OCI-LY7 (cell line): Measurements from ENCODE around the gene FAM186B. TPM values are rescaled to one million over a fixed set of nuclear protein-coding genes. Genes with fewer than 3 reads are reported as not detected.

Experiments
- BruUV-seq: library from RNA; stranded (reverse); fragments of 400-500 nt; replicated peaks from 2 replicates; lab custom pipeline; 2021; lab: Mats Ljungman, UMichigan
- CTCF ChIA-PET: fragments of 300-600 bp; sonication (Branson Sonifier 250); formaldehyde crosslinking; loops from one replicate; lab custom pipeline; 2022; ENCODE audit warnings: antibody characterized with exemption; ENCODE audit not compliant: unreplicated experiment; lab: Charles Lee
- POLR2A ChIA-PET: fragments of 300-600 bp; sonication (Branson Sonifier 250); formaldehyde crosslinking; loops from one replicate; lab custom pipeline; 2022; ENCODE audit warnings: antibody characterized with exemption; lab: Charles Lee
- DNase-seq: peaks from one replicate; pipeline ENCODE4 v3.0.0-alpha.2; 2015; ENCODE audit warnings: low spot score
- H2AFZ ChIP-seq: fragments of 200-600 bp; sonication (generic), shearing (Covaris generic); 2 replicates; pipeline ENCODE4 v1.6.1; 2014; ENCODE audit warnings: mild to moderate bottlenecking, antibody characterized with exemption, low read length, moderate library complexity
- H3K27ac ChIP-seq: fragments of 200-600 bp; sonication (generic); 2 replicates; pipeline ENCODE4 v1.5.1; 2014; ENCODE audit warnings: mixed run types, low read depth, mild to moderate bottlenecking, moderate library complexity, low read length, inconsistent platforms; ENCODE audit not compliant: poor library complexity, severe bottlenecking
- H3K36me3 ChIP-seq: fragments of 200-600 bp; sonication (generic); 2 replicates; pipeline ENCODE4 v1.6.1; 2014; ENCODE audit warnings: mild to moderate bottlenecking, antibody characterized with exemption, low read length, moderate library complexity, mixed read lengths; ENCODE audit not compliant: insufficient read depth
- H3K4me1 ChIP-seq: fragments of 200-600 bp; sonication (generic); 2 replicates; pipeline ENCODE4 v1.5.1; 2014; ENCODE audit warnings: mild to moderate bottlenecking, low read length; ENCODE audit not compliant: insufficient read depth, poor library complexity, severe bottlenecking
- H3K4me2 ChIP-seq: fragments of 200-600 bp; sonication (generic); 2 replicates; pipeline ENCODE4 v1.6.1; 2014; ENCODE audit warnings: mild to moderate bottlenecking, low read length
- H3K4me3 ChIP-seq: fragments of 200-600 bp; sonication (generic); 2 replicates; pipeline ENCODE4 v1.5.1; 2014; ENCODE audit warnings: mild to moderate bottlenecking, low read depth, low read length; ENCODE audit not compliant: poor library complexity, severe bottlenecking
- H3K79me2 ChIP-seq: fragments of 200-600 bp; sonication (generic); 2 replicates; pipeline ENCODE4 v1.6.1; 2016; ENCODE audit warnings: low read depth, mild to moderate bottlenecking, low read length, moderate library complexity, mixed read lengths; ENCODE audit not compliant: insufficient read depth
- H3K9me2 ChIP-seq: fragments of 200-600 bp; sonication (generic); 2 replicates; pipeline ENCODE4 v1.6.1; 2016; ENCODE audit warnings: mild to moderate bottlenecking, low read length, mixed read lengths; ENCODE audit not compliant: insufficient read depth
- H3K9me3 ChIP-seq: fragments of 200-600 bp; sonication (generic); 2 replicates; pipeline ENCODE4 v1.6.1; 2014; ENCODE audit warnings: mild to moderate bottlenecking, mixed run types, low read length, mixed read lengths
- H4K20me1 ChIP-seq: fragments of 200-600 bp; sonication (generic); 2 replicates; pipeline ENCODE4 v1.6.1; 2014; ENCODE audit warnings: mild to moderate bottlenecking, antibody characterized with exemption, low read length, moderate library complexity, mixed read lengths; ENCODE audit not compliant: insufficient read depth
- CTCF ChIP-seq: fragments of 200-600 bp; sonication (generic); conservative IDR thresholded peaks from 2 replicates; pipeline ENCODE4 v1.5.1; 2014; ENCODE audit warnings: mild to moderate bottlenecking, antibody characterized with exemption, low read length, moderate library complexity, mixed read lengths
- EZH2phosphoT487 ChIP-seq: fragments of 200-600 bp; sonication (generic); IDR thresholded peaks from 2 replicates; pipeline ENCODE4 v1.6.1; 2018; ENCODE audit warnings: low read depth, borderline replicate concordance, mild to moderate bottlenecking, mixed run types, antibody characterized with exemption, low read length, moderate library complexity, mixed read lengths
- intact Hi-C: fragments of 100-400 bp; cut with micrococcal nuclease; formaldehyde crosslinking; loops from one replicate; pipeline ENCODE4 v1.10.0; 2022; ENCODE audit not compliant: unreplicated experiment
- total RNA-seq, 2 experiments: library from RNA; depleted of rRNA in 1 of 2; stranded (reverse); fragments of >200 nt in 1 of 2; shearing (Covaris generic) in 1 of 2; gene quantifications; 2 replicates each; pipeline ENCODE4 v1.2.3, GENCODE V29; 2014 to 2022

Gene FAM186B
- total RNA-seq, 2 experiments from 2014 or later, result 0.60 to 2.8 TPM

GRCh38 chr12:49577589-49578315 lies 27.7 kb downstream of the FAM186B start:
- Histone ChIP-seq H3K4me3 (no peak overlapping the region), H3K36me3 (peaks cover 33% of the 10 kb centered on the region), H3K79me2 (no peaks in the 10 kb centered on the region), H2AFZ (no peak overlapping the region), H3K9me2 (no peaks in the 10 kb centered on the region), H3K4me1 (no peaks in the 10 kb centered on the region), H4K20me1 (no peaks in the 10 kb centered on the region), H3K9me3 (no peaks in the 10 kb centered on the region), H3K27ac (no peak overlapping the region), H3K4me2 (no peak overlapping the region)
- TF ChIP-seq EZH2phosphoT487 (no peak), CTCF (no peak)
- intact Hi-C loops, result no loop called here
- no peak for DNase-seq
- ChIA-PET CTCF (no interaction called here), POLR2A (no interaction called here)
- BruUV-seq, result no TSS peak

- ChIA-PET CTCF (no interaction called here), POLR2A (interaction anchor here (0.7 kb wide), 1 partner anchor 12 kb away, joined by 3 read pairs; no protein-coding TSS in a partner anchor)
- H3K27ac ChIP-seq, result peak overlapping the region; percentile 54
- no peaks in the 10 kb centered on the region for H3K9me3 ChIP-seq
- H3K9me2 ChIP-seq, result no peaks in the 10 kb centered on the region
- peaks cover 19% of the 10 kb centered on the region for H3K4me1 ChIP-seq
- intact Hi-C loops, result loop anchor here (2.0 kb wide), 2 partner anchors 54 to 202 kb away; partner anchors contain the start of genes PRPF40B and SPATS2
- peaks cover 46% of the 10 kb centered on the region for H3K36me3 ChIP-seq
- H2AFZ ChIP-seq, result peak overlapping the region; percentile 92
- peaks cover 32% of the 10 kb centered on the region for H3K79me2 ChIP-seq
- peak overlapping the region; percentile 91 for H3K4me2 ChIP-seq
- TSS peak; percentile 59 for BruUV-seq
- H4K20me1 ChIP-seq, result no peaks in the 10 kb centered on the region
- H3K4me3 ChIP-seq, result peak overlapping the region; percentile 94
- DNase-seq, result peak; percentile 50
- TF ChIP-seq CTCF, result no peak
- TF ChIP-seq EZH2phosphoT487, result no peak
Observed at GRCh38 chr12:49568442-49569162, 36.8 kb downstream of the FAM186B start.
